ENCODE measurements around the gene SERP1.

Gene SERP1

DNA sequence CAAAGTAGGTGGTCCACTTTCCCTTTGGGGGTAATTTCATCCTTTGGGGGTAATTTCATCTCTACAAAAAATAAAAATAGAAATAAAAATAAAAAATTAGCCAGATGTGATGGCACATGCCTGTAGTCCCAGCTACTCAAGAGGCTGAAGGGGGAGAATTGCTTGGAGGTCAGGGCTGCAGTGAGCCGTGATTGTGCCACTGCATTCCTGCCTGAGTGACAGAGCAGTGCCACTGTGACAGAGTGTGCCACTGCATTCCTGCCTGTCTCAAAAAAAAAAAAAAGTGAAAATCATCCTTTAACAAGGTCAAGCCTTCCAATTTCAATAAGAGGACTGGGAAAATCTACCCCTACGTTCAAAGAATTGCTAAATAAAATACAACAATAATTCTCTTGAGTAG is 22.8 kb downstream of the SERP1 start:
- no peak for DNase-seq
- no peak overlapping the region for H3K4me3 ChIP-seq
- H3K27me3 ChIP-seq, result no peaks in the 10 kb centered on the region
- no peaks in the 10 kb centered on the region for H3K9me3 ChIP-seq
- H3K27ac ChIP-seq, result no peak overlapping the region
- TF ChIP-seq, protein P1, sequence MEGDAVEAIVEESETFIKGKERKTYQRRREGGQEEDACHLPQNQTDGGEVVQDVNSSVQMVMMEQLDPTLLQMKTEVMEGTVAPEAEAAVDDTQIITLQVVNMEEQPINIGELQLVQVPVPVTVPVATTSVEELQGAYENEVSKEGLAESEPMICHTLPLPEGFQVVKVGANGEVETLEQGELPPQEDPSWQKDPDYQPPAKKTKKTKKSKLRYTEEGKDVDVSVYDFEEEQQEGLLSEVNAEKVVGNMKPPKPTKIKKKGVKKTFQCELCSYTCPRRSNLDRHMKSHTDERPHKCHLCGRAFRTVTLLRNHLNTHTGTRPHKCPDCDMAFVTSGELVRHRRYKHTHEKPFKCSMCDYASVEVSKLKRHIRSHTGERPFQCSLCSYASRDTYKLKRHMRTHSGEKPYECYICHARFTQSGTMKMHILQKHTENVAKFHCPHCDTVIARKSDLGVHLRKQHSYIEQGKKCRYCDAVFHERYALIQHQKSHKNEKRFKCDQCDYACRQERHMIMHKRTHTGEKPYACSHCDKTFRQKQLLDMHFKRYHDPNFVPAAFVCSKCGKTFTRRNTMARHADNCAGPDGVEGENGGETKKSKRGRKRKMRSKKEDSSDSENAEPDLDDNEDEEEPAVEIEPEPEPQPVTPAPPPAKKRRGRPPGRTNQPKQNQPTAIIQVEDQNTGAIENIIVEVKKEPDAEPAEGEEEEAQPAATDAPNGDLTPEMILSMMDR (IDR thresholded peaks at IDR 0.05), result no peak
- intact Hi-C loops (cut with DNase I; ENCODE audit: low total_unique reads), result no loop called here
- no peaks in the 10 kb centered on the region for H3K4me1 ChIP-seq
- H3K36me3 ChIP-seq, result no peaks in the 10 kb centered on the region

DNA sequence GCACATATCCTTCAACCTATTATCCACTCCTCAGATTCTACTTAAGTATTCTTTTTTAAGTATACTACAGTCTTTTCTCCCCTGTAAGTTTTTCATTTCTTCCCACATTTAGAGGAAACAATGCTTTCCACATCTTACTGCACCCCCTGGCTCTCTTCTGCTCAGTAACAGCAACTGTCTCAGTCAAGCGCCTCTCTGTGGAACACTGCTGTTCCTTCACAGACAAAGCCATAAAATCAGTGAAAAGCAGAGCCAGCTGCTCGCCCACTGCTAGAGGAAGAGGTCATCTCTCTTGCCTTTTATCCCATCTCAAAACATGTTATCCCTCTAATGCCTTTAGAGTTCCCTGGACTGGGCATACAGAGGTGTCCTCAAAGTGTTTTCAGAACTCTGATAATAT is 24.8 kb downstream of the SERP1 start:
- H3K27ac ChIP-seq, result no peak overlapping the region
- H3K27me3 ChIP-seq, result no peaks in the 10 kb centered on the region
- intact Hi-C loops (cut with DNase I; ENCODE audit: low total_unique reads), result no loop called here
- no peaks in the 10 kb centered on the region for H3K9me3 ChIP-seq
- no peaks in the 10 kb centered on the region for H3K4me1 ChIP-seq
- H3K36me3 ChIP-seq, result no peaks in the 10 kb centered on the region
- TF ChIP-seq, protein P1 (IDR thresholded peaks at IDR 0.05), result no peak
- DNase-seq, result no peak
- no peak overlapping the region for H3K4me3 ChIP-seq

- intact Hi-C loops (cut with DNase I; ENCODE audit: low total_unique reads), result no loop called here
- Histone ChIP-seq H3K27me3 (no peaks in the 10 kb centered on the region), H3K27ac (no peak overlapping the region), H3K36me3 (no peaks in the 10 kb centered on the region), H3K9me3 (no peaks in the 10 kb centered on the region), H3K4me1 (no peaks in the 10 kb centered on the region), H3K4me3 (no peak overlapping the region)
- TF ChIP-seq, protein P1 (IDR thresholded peaks at IDR 0.05), result no peak
- no peak for DNase-seq
These were observed 25.9 kb downstream of the SERP1 start for GRCh38 chr3:150520408-150520807.

- intact Hi-C loops (cut with DNase I; ENCODE audit: low total_unique reads), result no loop called here
- H3K27ac ChIP-seq, result no peak overlapping the region
- no peaks in the 10 kb centered on the region for H3K4me1 ChIP-seq
- no peaks in the 10 kb centered on the region for H3K27me3 ChIP-seq
- TF ChIP-seq, protein P1 (IDR thresholded peaks at IDR 0.05), result no peak
- DNase-seq, result no peak
- H3K4me3 ChIP-seq, result no peak overlapping the region
- H3K36me3 ChIP-seq, result no peaks in the 10 kb centered on the region
- H3K9me3 ChIP-seq, result no peaks in the 10 kb centered on the region
These were observed 27.3 kb downstream of the SERP1 start for GRCh38 chr3:150519026-150519425.

DNA sequence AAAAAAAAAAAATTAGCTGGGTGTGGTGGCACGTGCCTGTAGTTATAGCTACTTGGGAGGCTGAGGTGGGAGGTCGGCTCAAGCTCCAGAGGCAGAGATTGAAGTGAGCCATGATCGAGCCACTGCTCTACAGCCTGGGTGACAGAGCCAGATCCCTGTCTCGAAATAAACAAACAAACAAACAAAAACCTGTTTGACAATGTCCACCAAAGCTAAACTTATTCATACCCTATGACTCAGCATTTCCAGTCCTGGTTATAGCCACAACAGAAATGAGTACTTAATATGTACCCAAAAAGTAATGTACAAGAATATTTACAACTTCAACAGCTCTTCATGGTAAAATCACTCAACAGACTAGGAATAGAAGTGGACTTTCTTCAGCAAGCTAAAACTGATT is 31.1 kb downstream of the SERP1 start:
- Histone ChIP-seq H3K27me3 (no peaks in the 10 kb centered on the region), H3K36me3 (no peaks in the 10 kb centered on the region), H3K9me3 (no peaks in the 10 kb centered on the region), H3K27ac (no peak overlapping the region), H3K4me1 (no peaks in the 10 kb centered on the region), H3K4me3 (no peak overlapping the region)
- TF ChIP-seq, protein P1 (IDR thresholded peaks at IDR 0.05), result no peak
- intact Hi-C loops (cut with DNase I; ENCODE audit: low total_unique reads), result no loop called here
- no peak for DNase-seq

- H3K9me3 ChIP-seq, result no peaks in the 10 kb centered on the region
- intact Hi-C loops (cut with DNase I; ENCODE audit: low total_unique reads), result no loop called here
- no peak overlapping the region for H3K4me3 ChIP-seq
- no peak overlapping the region for H3K27ac ChIP-seq
- no peaks in the 10 kb centered on the region for H3K36me3 ChIP-seq
- no peak for DNase-seq
- TF ChIP-seq, protein P1 (IDR thresholded peaks at IDR 0.05), result no peak
- no peaks in the 10 kb centered on the region for H3K4me1 ChIP-seq
- no peaks in the 10 kb centered on the region for H3K27me3 ChIP-seq
These were observed 35.0 kb downstream of the SERP1 start for GRCh38 chr3:150511122-150511821.

All from tibial artery (tissue), 4 donors.